Spleen (tissue), 7 donors: ENCODE data around the gene UNC79.

ENCODE experiments used
- POLR2A ChIP-seq, 3 donors: fragments of 450-650 bp; IDR thresholded peaks; one replicate each; pipeline ENCODE4 v1.5.1; 2017; ENCODE audit warnings: antibody characterized with exemption in 3 of 3, mild to moderate bottlenecking in 1 of 3
- POLR2AphosphoS5 ChIP-seq, 3 donors: sonication (generic); formaldehyde crosslinking; IDR thresholded peaks; one replicate each; pipeline ENCODE4 v1.5.1; 2017; ENCODE audit warnings: antibody characterized with exemption in 3 of 3
- TF ChIP-seq, protein P1 (sequence below), 11 experiments: fragments of 200-600 bp in 7 of 11; fragments of 450-650 bp in 4 of 11; sonication (generic) in 4 of 11; IDR thresholded peaks in 8 of 11; conservative IDR thresholded peaks in 3 of 11; 1 replicate in 7 of 11; 2 replicates in 4 of 11; pipeline versions ENCODE4 v1.4.0 to v1.8.0; 2016 to 2021; ENCODE audit warnings: antibody characterized with exemption in 11 of 11, inconsistent platforms in 4 of 11, mild to moderate bottlenecking in 1 of 11
- donor health status: DM: no; HTN: no; CAD: no; lungs with moderate emphysema.
- donor health status: DM: no; HTN: no; CAD: no.
- donor health status: DM: no; HTN: no; CAD: no.

DNA sequence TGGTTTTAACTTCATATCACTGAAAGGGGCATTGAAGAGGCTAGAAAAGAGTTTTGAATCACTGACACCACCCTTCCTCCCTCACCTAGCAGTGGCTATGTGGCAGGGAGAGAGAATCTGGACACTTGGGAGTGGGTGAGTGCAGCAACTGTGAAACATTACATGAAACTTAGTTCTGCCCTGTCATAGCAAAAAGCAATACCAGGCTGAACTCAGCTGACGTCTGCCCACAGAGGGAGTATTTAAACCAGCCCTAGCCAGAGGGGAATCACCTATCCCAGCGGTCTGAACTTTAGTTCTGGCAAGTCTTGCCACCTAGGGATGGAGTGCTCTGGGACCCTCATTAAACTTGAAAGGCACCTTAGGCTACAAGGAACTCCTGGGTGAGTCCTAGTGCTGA lies 20.7 kb upstream of the UNC79 start:
- TF ChIP-seq, protein P1, sequence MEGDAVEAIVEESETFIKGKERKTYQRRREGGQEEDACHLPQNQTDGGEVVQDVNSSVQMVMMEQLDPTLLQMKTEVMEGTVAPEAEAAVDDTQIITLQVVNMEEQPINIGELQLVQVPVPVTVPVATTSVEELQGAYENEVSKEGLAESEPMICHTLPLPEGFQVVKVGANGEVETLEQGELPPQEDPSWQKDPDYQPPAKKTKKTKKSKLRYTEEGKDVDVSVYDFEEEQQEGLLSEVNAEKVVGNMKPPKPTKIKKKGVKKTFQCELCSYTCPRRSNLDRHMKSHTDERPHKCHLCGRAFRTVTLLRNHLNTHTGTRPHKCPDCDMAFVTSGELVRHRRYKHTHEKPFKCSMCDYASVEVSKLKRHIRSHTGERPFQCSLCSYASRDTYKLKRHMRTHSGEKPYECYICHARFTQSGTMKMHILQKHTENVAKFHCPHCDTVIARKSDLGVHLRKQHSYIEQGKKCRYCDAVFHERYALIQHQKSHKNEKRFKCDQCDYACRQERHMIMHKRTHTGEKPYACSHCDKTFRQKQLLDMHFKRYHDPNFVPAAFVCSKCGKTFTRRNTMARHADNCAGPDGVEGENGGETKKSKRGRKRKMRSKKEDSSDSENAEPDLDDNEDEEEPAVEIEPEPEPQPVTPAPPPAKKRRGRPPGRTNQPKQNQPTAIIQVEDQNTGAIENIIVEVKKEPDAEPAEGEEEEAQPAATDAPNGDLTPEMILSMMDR (IDR thresholded peaks at IDR 0.05 in 8 of 11, conservative IDR thresholded peaks at IDR 0.05 in 3 of 11), result no peak
- TF ChIP-seq POLR2A (IDR thresholded peaks at IDR 0.05) (no peak), POLR2AphosphoS5 (IDR thresholded peaks at IDR 0.05) (no peak)
